Subcutaneous adipose tissue (tissue), 4 donors: Measurements from ENCODE around the gene HTRA1. TPM values are rescaled to one million over a fixed set of nuclear protein-coding genes. Genes with fewer than 3 reads are reported as not detected.

Source experiments
- CTCF ChIP-seq: fragments of 450-650 bp; IDR thresholded peaks from one replicate; pipeline ENCODE4 v1.5.1; 2016; ENCODE audit warnings: low read depth, mild to moderate bottlenecking, control low read depth, antibody characterized with exemption, moderate library complexity
- total RNA-seq, 4 donors: library from RNA; depleted of rRNA; stranded (reverse); fragments of >200 nt; gene quantifications; one replicate each; pipeline ENCODE4 v1.1.0, GENCODE V29; 2016

Gene HTRA1
- total RNA-seq, 4 donors from 2014 or later: 135 to 402 (median 304) TPM

- TF ChIP-seq CTCF: no peak
Measured at GRCh38 chr10:122445469-122445868, 15.9 kb upstream of the HTRA1 start.

DNA sequence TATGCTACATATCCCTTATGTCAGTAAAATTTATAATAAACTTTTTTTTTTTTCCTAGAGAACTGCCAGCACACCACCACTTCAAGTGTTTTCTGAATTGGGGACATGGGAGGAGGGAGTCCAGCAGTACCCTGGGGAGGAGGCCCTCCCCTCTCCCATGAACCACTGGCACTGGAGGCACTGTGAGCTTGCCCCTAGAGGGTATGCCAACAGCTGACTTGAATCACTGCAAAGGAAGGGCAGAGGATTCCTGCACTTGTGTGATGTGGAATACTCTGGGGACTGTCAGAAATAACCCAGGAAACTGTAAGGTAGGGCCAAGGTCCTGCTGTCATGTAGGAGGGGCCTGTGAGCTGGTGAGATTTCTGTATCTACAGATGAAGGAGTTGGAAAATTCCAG lies 15.4 kb upstream of the HTRA1 start:
- no peak for TF ChIP-seq CTCF

GRCh38 chr10:122446668-122447423 lies 14.5 kb upstream of the HTRA1 start:
- TF ChIP-seq CTCF: no peak

- TF ChIP-seq CTCF: no peak
Measured at GRCh38 chr10:122448600-122448999, 12.8 kb upstream of the HTRA1 start.

DNA sequence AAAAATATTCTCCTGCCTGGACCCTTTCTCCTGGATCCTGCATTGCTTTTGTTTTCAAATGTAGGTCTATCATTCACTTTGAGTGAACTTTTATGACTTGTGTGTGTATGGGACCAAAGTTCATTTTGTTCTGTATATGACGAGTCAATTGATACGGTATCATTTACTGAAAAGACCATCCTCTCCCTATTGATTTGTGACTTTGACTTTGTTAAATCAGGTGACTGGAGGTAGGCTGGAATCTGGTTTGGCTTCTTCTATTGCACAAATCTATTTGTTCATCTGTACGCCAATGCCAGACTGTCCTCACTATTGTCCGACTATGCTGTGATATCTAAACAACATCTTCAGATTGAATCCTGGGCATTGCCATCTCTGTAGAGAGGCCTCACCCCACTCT lies 12.2 kb upstream of the HTRA1 start:
- TF ChIP-seq CTCF: no peak

- TF ChIP-seq CTCF: no peak
Measured at GRCh38 chr10:122450353-122450990, 10.9 kb upstream of the HTRA1 start.

- TF ChIP-seq CTCF: no peak
Measured at GRCh38 chr10:122454071-122454470, 7.3 kb upstream of the HTRA1 start.
